Calu3 (cell line): ENCODE data around the gene LOXL1. TPM values are rescaled to one million over a fixed set of nuclear protein-coding genes. Genes with fewer than 3 reads are reported as not detected.

Experiments
- BruUV-seq: library from RNA; stranded (reverse); fragments of 400-500 nt; replicated peaks from 2 replicates; lab custom pipeline; 2021; lab: Mats Ljungman, UMichigan
- CTCF ChIA-PET: fragments of 300-600 bp; sonication (Branson Sonifier 250); formaldehyde crosslinking; loops from one replicate; lab custom pipeline; 2022; ENCODE audit warnings: antibody characterized with exemption; lab: Charles Lee
- DNase-seq: peaks from one replicate; pipeline ENCODE4 v3.0.0; 2022
- H3K27ac Mint-ChIP-seq: one replicate; pipeline ENCODE4 v1.8.0; 2022; ENCODE audit warnings: mixed read lengths; ENCODE audit not compliant: unreplicated experiment
- H3K27me3 Mint-ChIP-seq: one replicate; pipeline ENCODE4 v1.8.0; 2022; ENCODE audit warnings: mixed read lengths; ENCODE audit not compliant: unreplicated experiment
- H3K36me3 Mint-ChIP-seq: one replicate; pipeline ENCODE4 v1.8.0; 2022; ENCODE audit warnings: mild to moderate bottlenecking, moderate library complexity, mixed read lengths; ENCODE audit not compliant: insufficient read depth, unreplicated experiment
- H3K4me1 Mint-ChIP-seq: one replicate; pipeline ENCODE4 v1.8.0; 2022; ENCODE audit warnings: mild to moderate bottlenecking, low read depth, mixed read lengths; ENCODE audit not compliant: unreplicated experiment
- H3K4me3 Mint-ChIP-seq: one replicate; pipeline ENCODE4 v1.8.0; 2022; ENCODE audit warnings: mild to moderate bottlenecking, low read depth, moderate library complexity, mixed read lengths; ENCODE audit not compliant: unreplicated experiment
- H3K9me3 Mint-ChIP-seq: one replicate; pipeline ENCODE4 v1.8.0; 2022; ENCODE audit warnings: low read depth, mixed read lengths; ENCODE audit not compliant: unreplicated experiment
- CTCF ChIP-seq: fragments of 200-600 bp; IDR thresholded peaks from one replicate; pipeline ENCODE4 v1.8.0; 2022; ENCODE audit warnings: antibody characterized with exemption; ENCODE audit not compliant: unreplicated experiment
- intact Hi-C: fragments of 100-400 bp; cut with micrococcal nuclease; formaldehyde crosslinking; loops from one replicate; pipeline ENCODE4 v1.10.0; 2022; ENCODE audit not compliant: unreplicated experiment
- total RNA-seq: library from RNA; stranded (reverse); gene quantifications from 2 replicates; pipeline ENCODE4 v1.2.3, GENCODE V29; 2022

The LOXL1 gene
- total RNA-seq, 1 experiment from 2014 or later, result 2.1 TPM

GRCh38 chr15:73952171-73952912, 26.1 kb downstream of the LOXL1 start:
- Mint-ChIP-seq H3K27ac (no peak overlapping the region), H3K36me3 (peaks cover 9% of the 10 kb centered on the region), H3K4me1 (peaks cover 25% of the 10 kb centered on the region), H3K4me3 (no peak overlapping the region), H3K9me3 (no peaks in the 10 kb centered on the region), H3K27me3 (no peaks in the 10 kb centered on the region)
- no TSS peak for BruUV-seq
- CTCF ChIA-PET, result interaction anchor here (1.4 to 1.8 kb wide), 3 partner anchors 12 to 25 kb away, joined by 7 to 52 read pairs (median 21); no protein-coding TSS in a partner anchor
- DNase-seq, result no peak
- no peak for TF ChIP-seq CTCF
- intact Hi-C loops, result no loop called here

DNA sequence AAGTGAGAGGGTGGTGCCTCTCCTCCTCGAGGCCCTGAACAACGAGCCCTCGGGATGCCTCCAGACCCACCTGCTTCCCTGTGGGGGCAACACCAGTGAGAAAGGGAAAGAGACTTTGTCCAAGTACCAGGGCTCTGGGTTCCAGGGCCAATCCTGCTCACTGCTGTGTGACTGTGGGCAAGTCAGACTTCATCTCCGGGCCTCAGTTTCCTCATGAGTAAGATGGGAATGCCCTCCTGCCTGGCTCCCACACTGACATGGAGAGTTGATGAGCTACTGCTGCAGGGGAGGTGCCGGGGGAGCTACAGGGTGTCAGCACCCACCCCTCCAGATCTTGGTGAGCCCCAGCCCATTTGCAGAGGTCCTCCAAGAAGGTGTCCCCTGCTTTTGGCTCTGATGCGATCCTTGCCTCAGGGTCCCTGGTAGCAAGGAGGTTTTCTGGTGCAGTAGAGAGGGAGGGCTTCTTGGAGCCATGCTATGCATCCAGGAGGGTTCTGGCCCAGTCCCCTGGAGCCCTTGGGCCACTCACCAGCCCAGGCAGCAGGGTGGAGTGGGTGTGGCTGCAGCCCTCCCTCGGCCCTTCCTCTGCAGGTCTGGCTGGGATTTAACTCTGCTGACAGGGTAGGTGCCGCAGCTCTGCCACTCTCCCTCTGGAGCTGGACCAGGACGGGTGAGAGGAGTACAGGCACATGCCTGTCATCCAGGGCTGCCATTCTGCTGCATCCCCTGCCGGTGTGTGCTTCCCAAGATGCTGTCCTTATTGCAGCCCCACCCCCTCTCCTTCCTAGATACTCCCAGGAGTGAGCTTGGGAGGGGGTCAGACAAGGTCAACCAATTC, 26.9 kb downstream of the LOXL1 start:
- H3K36me3 Mint-ChIP-seq, result peaks cover 16% of the 10 kb centered on the region
- H3K4me3 Mint-ChIP-seq, result no peak overlapping the region
- H3K4me1 Mint-ChIP-seq, result peaks cover 33% of the 10 kb centered on the region
- CTCF ChIA-PET, result no interaction called here
- no TSS peak for BruUV-seq
- intact Hi-C loops, result no loop called here
- H3K27me3 Mint-ChIP-seq, result no peaks in the 10 kb centered on the region
- H3K27ac Mint-ChIP-seq, result no peak overlapping the region
- no peaks in the 10 kb centered on the region for H3K9me3 Mint-ChIP-seq
- DNase-seq, result no peak
- no peak for TF ChIP-seq CTCF

- intact Hi-C loops, result no loop called here
- CTCF ChIA-PET, result interaction anchor here (0.8 to 1.1 kb wide), 2 partner anchors 10 to 95 kb away, joined by 3 to 8 read pairs; no protein-coding TSS in a partner anchor
- H3K4me1 Mint-ChIP-seq, result peaks cover 46% of the 10 kb centered on the region
- H3K4me3 Mint-ChIP-seq, result no peak overlapping the region
- DNase-seq, result no peak
- no peaks in the 10 kb centered on the region for H3K9me3 Mint-ChIP-seq
- peaks cover 16% of the 10 kb centered on the region for H3K36me3 Mint-ChIP-seq
- BruUV-seq, result no TSS peak
- H3K27ac Mint-ChIP-seq, result no peak overlapping the region
- H3K27me3 Mint-ChIP-seq, result no peaks in the 10 kb centered on the region
- TF ChIP-seq CTCF, result no peak
Observed at GRCh38 chr15:73954188-73955145, 28.2 kb downstream of the LOXL1 start.

- Mint-ChIP-seq H3K27me3 (no peaks in the 10 kb centered on the region), H3K9me3 (no peaks in the 10 kb centered on the region), H3K4me1 (peaks cover 52% of the 10 kb centered on the region), H3K4me3 (no peak overlapping the region), H3K27ac (no peak overlapping the region), H3K36me3 (peaks cover 16% of the 10 kb centered on the region)
- no TSS peak for BruUV-seq
- CTCF ChIA-PET, result interaction anchor here (0.8 to 1.1 kb wide), 2 partner anchors 9 to 94 kb away, joined by 3 to 8 read pairs; no protein-coding TSS in a partner anchor
- no peak for TF ChIP-seq CTCF
- DNase-seq, result no peak
- intact Hi-C loops, result no loop called here
Observed at GRCh38 chr15:73955326-73955725, 29.1 kb downstream of the LOXL1 start.
